ENCODE data around the gene LCE1D. TPM values are rescaled to one million over a fixed set of nuclear protein-coding genes. Genes with fewer than 3 reads are reported as not detected.

The LCE1D gene, protein sequence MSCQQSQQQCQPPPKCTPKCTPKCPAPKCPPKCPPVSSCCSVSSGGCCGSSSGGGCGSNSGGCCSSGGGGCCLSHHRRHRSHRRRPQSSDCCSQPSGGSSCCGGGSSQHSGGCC
- not detected for total RNA-seq

DNA sequence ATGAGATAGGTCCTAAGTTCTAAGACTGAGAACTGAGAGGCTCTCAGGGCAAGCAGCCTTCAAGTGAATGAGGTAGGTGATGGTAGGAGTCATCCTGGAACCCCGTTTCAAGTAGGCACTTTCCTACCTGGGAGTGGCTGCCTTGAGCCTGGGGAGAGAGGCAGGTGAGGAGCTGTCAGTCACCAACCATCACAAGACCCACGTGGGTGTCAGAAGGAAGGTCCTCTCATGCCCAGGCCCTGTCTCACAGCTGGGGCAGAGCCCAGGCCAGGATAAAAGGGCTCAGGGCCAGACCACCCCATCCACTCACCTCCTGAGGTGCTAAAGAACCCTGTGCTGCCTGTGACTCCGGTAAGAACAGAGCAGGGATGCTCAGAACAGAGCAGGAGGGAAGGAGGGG is at the start of gene LCE1D:
Gene LCE1D, plus strand, starts transcription at position 301 of the 400 bp plus-strand sequence. CDS start 1,074 bp downstream, outside the sequence.
- H3K27ac ChIP-seq, result no peak within 1 kb of the TSS
- DNase-seq (ENCODE audit: low spot score in 2 of 2), result no peak
- H3K36me3 ChIP-seq, result no peaks in the 10 kb centered on the region
- H3K4me3 ChIP-seq, result no peak within 1 kb of the TSS
- intact Hi-C loops (cut with DNase I; ENCODE audit: low total_unique reads), result no loop called here
- no peak for TF ChIP-seq POLR2AphosphoS5 (IDR thresholded peaks at IDR 0.05)
- TF ChIP-seq, protein P1, sequence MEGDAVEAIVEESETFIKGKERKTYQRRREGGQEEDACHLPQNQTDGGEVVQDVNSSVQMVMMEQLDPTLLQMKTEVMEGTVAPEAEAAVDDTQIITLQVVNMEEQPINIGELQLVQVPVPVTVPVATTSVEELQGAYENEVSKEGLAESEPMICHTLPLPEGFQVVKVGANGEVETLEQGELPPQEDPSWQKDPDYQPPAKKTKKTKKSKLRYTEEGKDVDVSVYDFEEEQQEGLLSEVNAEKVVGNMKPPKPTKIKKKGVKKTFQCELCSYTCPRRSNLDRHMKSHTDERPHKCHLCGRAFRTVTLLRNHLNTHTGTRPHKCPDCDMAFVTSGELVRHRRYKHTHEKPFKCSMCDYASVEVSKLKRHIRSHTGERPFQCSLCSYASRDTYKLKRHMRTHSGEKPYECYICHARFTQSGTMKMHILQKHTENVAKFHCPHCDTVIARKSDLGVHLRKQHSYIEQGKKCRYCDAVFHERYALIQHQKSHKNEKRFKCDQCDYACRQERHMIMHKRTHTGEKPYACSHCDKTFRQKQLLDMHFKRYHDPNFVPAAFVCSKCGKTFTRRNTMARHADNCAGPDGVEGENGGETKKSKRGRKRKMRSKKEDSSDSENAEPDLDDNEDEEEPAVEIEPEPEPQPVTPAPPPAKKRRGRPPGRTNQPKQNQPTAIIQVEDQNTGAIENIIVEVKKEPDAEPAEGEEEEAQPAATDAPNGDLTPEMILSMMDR (IDR thresholded peaks at IDR 0.05), result no peak
- TF ChIP-seq POLR2A (IDR thresholded peaks at IDR 0.05), result no peak
- H3K27me3 ChIP-seq, result no peaks in the 10 kb centered on the region
- H3K4me1 ChIP-seq, result no peaks in the 10 kb centered on the region
- H3K9me3 ChIP-seq, result no peaks in the 10 kb centered on the region

DNA sequence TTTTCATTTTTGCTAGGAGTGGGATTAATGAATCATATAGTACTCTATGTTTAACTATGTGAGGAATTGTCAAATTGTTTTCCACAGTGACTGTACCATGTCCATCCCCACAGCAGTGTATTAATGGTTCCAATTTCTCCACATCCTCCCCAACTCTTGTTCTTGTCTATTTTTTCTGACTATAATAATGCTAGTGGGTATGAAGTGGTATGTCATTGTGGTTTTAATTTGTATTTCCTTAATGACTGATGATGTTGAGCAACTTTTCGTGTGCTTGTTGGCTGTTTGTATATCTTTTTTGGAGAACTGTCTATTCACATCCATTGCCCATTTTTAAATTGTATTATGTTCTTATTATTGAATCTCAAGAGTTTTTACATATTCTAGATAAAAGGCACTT is 48.7 kb upstream of the LCE1D start:
- H3K9me3 ChIP-seq, result no peaks in the 10 kb centered on the region
- intact Hi-C loops (cut with DNase I; ENCODE audit: low total_unique reads), result no loop called here

DNA sequence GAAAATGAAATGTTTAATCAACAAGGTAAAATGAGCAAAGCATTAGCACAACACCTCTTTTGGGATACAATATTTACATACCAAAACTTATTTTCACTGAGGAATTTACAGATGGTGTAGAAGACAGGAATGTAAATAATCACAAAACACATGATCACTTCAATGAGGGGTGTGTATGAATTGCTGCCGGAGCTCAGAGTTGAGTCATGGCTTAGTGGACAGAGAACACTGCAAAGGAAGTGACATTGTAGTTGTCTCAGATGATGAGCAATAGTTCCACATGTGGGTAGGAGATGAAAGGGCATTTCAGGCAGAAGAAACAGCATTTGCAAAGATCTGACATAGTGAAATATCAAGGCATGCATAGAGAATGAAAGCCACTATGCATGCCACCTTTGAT is 44.3 kb upstream of the LCE1D start:
- TF ChIP-seq, protein P1 (IDR thresholded peaks at IDR 0.05), result no peak
- TF ChIP-seq POLR2A (IDR thresholded peaks at IDR 0.05) (no peak), POLR2AphosphoS5 (IDR thresholded peaks at IDR 0.05) (no peak)
- no peaks in the 10 kb centered on the region for H3K9me3 ChIP-seq
- H3K36me3 ChIP-seq, result no peaks in the 10 kb centered on the region
- DNase-seq (ENCODE audit: low spot score in 2 of 2), result no peak
- H3K4me3 ChIP-seq, result no peak overlapping the region
- H3K27ac ChIP-seq, result no peak overlapping the region
- H3K4me1 ChIP-seq, result no peaks in the 10 kb centered on the region
- peaks cover 0 to 3% of the 10 kb centered on the region in 2 donors for H3K27me3 ChIP-seq
- intact Hi-C loops (cut with DNase I; ENCODE audit: low total_unique reads), result no loop called here

More for the DNA sequence above, 48.7 kb upstream of the LCE1D start:
- H3K4me3 ChIP-seq, result no peak overlapping the region
- no peaks in the 10 kb centered on the region for H3K27me3 ChIP-seq
- TF ChIP-seq, protein P1 (IDR thresholded peaks at IDR 0.05), result no peak
- TF ChIP-seq POLR2AphosphoS5 (IDR thresholded peaks at IDR 0.05) (no peak), POLR2A (IDR thresholded peaks at IDR 0.05) (no peak)
- DNase-seq (ENCODE audit: low spot score in 2 of 2), result no peak
- no peak overlapping the region for H3K27ac ChIP-seq
- H3K4me1 ChIP-seq, result no peaks in the 10 kb centered on the region
- H3K36me3 ChIP-seq, result no peaks in the 10 kb centered on the region

DNA sequence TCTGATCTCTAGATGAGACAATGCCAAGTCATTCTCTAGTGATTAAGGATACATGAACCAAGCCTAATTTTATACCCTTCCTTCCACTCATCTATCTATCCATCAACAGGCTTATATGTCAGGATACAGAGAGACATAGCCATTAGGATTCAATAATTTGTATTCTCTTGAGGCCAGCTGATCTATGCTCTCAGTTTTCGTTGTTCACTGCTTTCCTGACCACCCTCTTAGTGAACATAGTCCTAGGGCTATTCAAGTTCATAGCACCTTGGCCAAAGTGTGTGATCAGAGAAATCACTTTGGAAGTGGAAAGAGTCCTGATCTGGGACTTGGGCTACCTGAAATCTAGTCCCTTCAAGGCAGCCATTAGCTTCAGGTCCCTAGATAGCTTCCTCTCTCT is 42.9 kb upstream of the LCE1D start:
- Histone ChIP-seq H3K9me3 (no peaks in the 10 kb centered on the region), H3K36me3 (no peaks in the 10 kb centered on the region), H3K4me3 (no peak overlapping the region), H3K4me1 (no peaks in the 10 kb centered on the region), H3K27ac (no peak overlapping the region), H3K27me3 (peaks cover 0 to 3% of the 10 kb centered on the region in 2 donors)
- no peak for DNase-seq (ENCODE audit: low spot score in 2 of 2)
- intact Hi-C loops (cut with DNase I; ENCODE audit: low total_unique reads), result no loop called here
- TF ChIP-seq POLR2AphosphoS5 (IDR thresholded peaks at IDR 0.05) (no peak), POLR2A (IDR thresholded peaks at IDR 0.05) (no peak)
- TF ChIP-seq, protein P1 (IDR thresholded peaks at IDR 0.05), result no peak

DNA sequence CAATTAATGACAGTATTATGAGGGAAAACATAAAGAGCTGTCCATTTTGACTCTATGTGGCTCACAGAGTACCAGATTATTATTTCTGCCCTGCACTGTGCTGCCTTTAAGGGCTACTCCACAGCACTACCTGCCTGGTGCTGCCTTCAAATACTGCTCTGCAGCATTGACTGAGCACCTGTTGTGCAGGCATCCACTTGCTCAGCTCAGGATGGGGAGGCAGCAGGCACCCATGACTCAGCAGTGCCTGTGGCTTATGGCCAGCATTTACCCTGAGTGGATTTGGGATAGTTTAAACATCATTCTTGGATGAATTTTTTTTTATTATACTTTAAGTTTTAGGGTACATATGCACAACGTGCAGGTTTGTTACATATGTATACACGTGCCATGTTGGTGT is 39.6 kb upstream of the LCE1D start:
- DNase-seq (ENCODE audit: low spot score in 2 of 2), result no peak
- intact Hi-C loops (cut with DNase I; ENCODE audit: low total_unique reads), result no loop called here
- TF ChIP-seq, protein P1 (IDR thresholded peaks at IDR 0.05), result no peak
- H3K27ac ChIP-seq, result no peak overlapping the region
- no peaks in the 10 kb centered on the region for H3K4me1 ChIP-seq
- H3K4me3 ChIP-seq, result no peak overlapping the region
- H3K27me3 ChIP-seq, result peaks cover 0 to 3% of the 10 kb centered on the region in 2 donors
- H3K9me3 ChIP-seq, result no peaks in the 10 kb centered on the region
- H3K36me3 ChIP-seq, result no peaks in the 10 kb centered on the region

Data from breast epithelium (tissue), 4 donors.